IMR-90 (cell line): ENCODE results near the gene CNNM1. TPM values are rescaled to one million over a fixed set of nuclear protein-coding genes. Genes with fewer than 3 reads are reported as not detected.

ENCODE experiments used
- ATAC-seq: fragments of 200-7000 bp; cut with Tn5 transposase; 2 replicates; pipeline ENCODE4 v1.9.1; 2020; ENCODE audit warnings: low read depth, mild to moderate bottlenecking, moderate library complexity
- BruUV-seq: library from RNA; stranded (reverse); fragments of 400-500 nt; replicated peaks from 2 replicates; lab custom pipeline; 2021; lab: Mats Ljungman, UMichigan
- CTCF ChIA-PET: fragments of 300-600 bp; formaldehyde crosslinking; extraction: SDS; loops from one replicate; lab custom pipeline; 2021; ENCODE audit warnings: antibody characterized with exemption; lab: Yijun Ruan, JAX
- POLR2A ChIA-PET: fragments of 300-600 bp; sonication (Branson Sonifier 250); formaldehyde crosslinking; loops from one replicate; lab custom pipeline; 2022; ENCODE audit warnings: antibody characterized with exemption; ENCODE audit not compliant: unreplicated experiment; lab: Charles Lee
- DNase-seq: peaks from one replicate; pipeline ENCODE4 v3.0.0; 2013
- H2AFZ ChIP-seq: replicated peaks from 2 replicates; pipeline ENCODE3; 2013; ENCODE audit warnings: low read length, mild to moderate bottlenecking; ENCODE audit not compliant: poor library complexity
- H2AK5ac ChIP-seq: 2 replicates; pipeline ENCODE4 v1.6.1; 2013; ENCODE audit warnings: low read depth, low read length, inconsistent platforms
- H2AK9ac ChIP-seq: replicated peaks from 2 replicates; pipeline ENCODE3; 2013; ENCODE audit warnings: mild to moderate bottlenecking, low read depth, low read length, moderate library complexity; ENCODE audit not compliant: poor library complexity
- H2BK120ac ChIP-seq: 2 replicates; pipeline ENCODE4 v1.6.1; 2013; ENCODE audit warnings: low read depth, low read length, inconsistent platforms
- H2BK15ac ChIP-seq: 3 replicates; pipeline ENCODE4 v1.6.1; 2013; ENCODE audit warnings: low read depth, low read length, inconsistent platforms
- H2BK20ac ChIP-seq: 2 replicates; pipeline ENCODE4 v1.6.1; 2013; ENCODE audit warnings: low read depth, mild to moderate bottlenecking, inconsistent platforms, low read length, moderate library complexity
- H2BK5ac ChIP-seq: 2 replicates; pipeline ENCODE4 v1.6.1; 2013; ENCODE audit warnings: mild to moderate bottlenecking, low read depth, low read length, inconsistent platforms; ENCODE audit not compliant: poor library complexity, severe bottlenecking
- H3K14ac ChIP-seq: replicated peaks from 2 replicates; pipeline ENCODE4 v1.6.1; 2013; ENCODE audit warnings: low read depth, low read length, inconsistent platforms
- H3K18ac ChIP-seq: 2 replicates; pipeline ENCODE4 v1.6.1; 2013; ENCODE audit warnings: low read depth, low read length, control low read depth
- H3K23ac ChIP-seq: 2 replicates; pipeline ENCODE4 v1.6.1; 2013; ENCODE audit warnings: low read depth, low read length, inconsistent platforms
- H3K27ac ChIP-seq: 2 replicates; pipeline ENCODE4 v1.5.1; 2013; ENCODE audit warnings: mild to moderate bottlenecking, control low read depth, low read length; ENCODE audit not compliant: insufficient read depth
- H3K27me3 ChIP-seq: 2 replicates; pipeline ENCODE4 v1.6.1; 2013; ENCODE audit warnings: low read length; ENCODE audit not compliant: control insufficient read depth, insufficient read depth
- H3K36me3 ChIP-seq: 2 replicates; pipeline ENCODE4 v1.6.1; 2013; ENCODE audit warnings: low read length, mixed read lengths; ENCODE audit not compliant: control insufficient read depth, insufficient read depth
- H3K4ac ChIP-seq: 2 replicates; pipeline ENCODE4 v1.6.1; 2013; ENCODE audit warnings: low read depth, low read length, inconsistent platforms
- H3K4me1 ChIP-seq: 2 replicates; pipeline ENCODE4 v1.6.1; 2013; ENCODE audit warnings: low read length, mixed read lengths; ENCODE audit not compliant: control insufficient read depth, insufficient read depth
- H3K4me2 ChIP-seq: 2 replicates; pipeline ENCODE4 v1.6.1; 2013; ENCODE audit warnings: low read depth, mild to moderate bottlenecking, control low read depth, low read length, moderate library complexity
- H3K4me3 ChIP-seq: 2 replicates; pipeline ENCODE4 v1.5.1; 2013; ENCODE audit warnings: low read depth, mild to moderate bottlenecking, control low read depth, low read length, moderate library complexity; ENCODE audit not compliant: insufficient read depth
- H3K56ac ChIP-seq: 2 replicates; pipeline ENCODE4 v1.6.1; 2013; ENCODE audit warnings: low read length, inconsistent platforms; ENCODE audit not compliant: insufficient read depth; ENCODE audit errors: extremely low read depth
- H3K79me1 ChIP-seq, 2 experiments: 2 replicates each; pipeline ENCODE4 v1.6.1; 2013; ENCODE audit warnings: low read length in 2 of 2, inconsistent platforms in 1 of 2, low read depth in 1 of 2
- H3K9ac ChIP-seq: 2 replicates; pipeline ENCODE4 v1.6.1; 2013; ENCODE audit warnings: low read depth, low read length, control low read depth
- H3K9me1 ChIP-seq: 2 replicates; pipeline ENCODE4 v1.6.1; 2013; ENCODE audit warnings: low read length, inconsistent platforms; ENCODE audit not compliant: insufficient read depth
- H3K9me3 ChIP-seq: 2 replicates; pipeline ENCODE4 v1.6.1; 2013; ENCODE audit warnings: low read length; ENCODE audit not compliant: control insufficient read depth, insufficient read depth
- H4K20me1 ChIP-seq: 2 replicates; pipeline ENCODE4 v1.6.1; 2013; ENCODE audit warnings: low read length, inconsistent platforms; ENCODE audit not compliant: insufficient read depth
- H4K5ac ChIP-seq: 2 replicates; pipeline ENCODE4 v1.6.1; 2013; ENCODE audit warnings: mild to moderate bottlenecking, low read depth, low read length, control low read depth
- H4K8ac ChIP-seq, 2 experiments: 2 replicates each; pipeline ENCODE4 v1.6.1; 2013; ENCODE audit warnings: low read depth in 2 of 2, low read length in 2 of 2, control low read depth in 1 of 2, inconsistent platforms in 1 of 2
- H4K91ac ChIP-seq: 2 replicates; pipeline ENCODE4 v1.6.1; 2013; ENCODE audit warnings: low read depth, low read length, inconsistent platforms; ENCODE audit not compliant: insufficient read depth
- BHLHE40 ChIP-seq: fragments of 150-350 bp; IDR thresholded peaks from 2 replicates; pipeline ENCODE4 v1.6.1; 2016; ENCODE audit warnings: mild to moderate bottlenecking, low read depth, low read length
- CHD1 ChIP-seq: IDR thresholded peaks from 2 replicates; pipeline ENCODE4 v1.6.1; 2012; ENCODE audit warnings: low read depth, low read length, improper control_type of control experiment
- MAFK ChIP-seq: IDR thresholded peaks from 2 replicates; pipeline ENCODE4 v1.6.1; 2012; ENCODE audit warnings: low read depth, low read length, improper control_type of control experiment
- MAZ ChIP-seq: IDR thresholded peaks from 2 replicates; pipeline ENCODE4 v1.6.1; 2012; ENCODE audit warnings: low read depth, mild to moderate bottlenecking, low read length, improper control_type of control experiment, moderate library complexity, borderline replicate concordance
- NFE2L2 ChIP-seq: fragments of 150-350 bp; IDR thresholded peaks from 2 replicates; pipeline ENCODE4 v1.6.1; 2016; ENCODE audit warnings: low read depth, mild to moderate bottlenecking, low read length
- RCOR1 ChIP-seq: IDR thresholded peaks from 2 replicates; pipeline ENCODE4 v1.6.1; 2012; ENCODE audit warnings: mild to moderate bottlenecking, low read length, improper control_type of control experiment; ENCODE audit not compliant: insufficient replicate concordance
- RFX5 ChIP-seq: IDR thresholded peaks from 2 replicates; pipeline ENCODE4 v1.8.0; 2012; ENCODE audit warnings: low read depth, mild to moderate bottlenecking, low read length, moderate library complexity
- SMC3 ChIP-seq: fragments of 150-350 bp; IDR thresholded peaks from 2 replicates; pipeline ENCODE4 v1.6.1; 2016; ENCODE audit warnings: low read depth, mild to moderate bottlenecking, antibody characterized with exemption, low read length, moderate library complexity
- WGBS, 2 experiments: methylation state at CpG; one replicate each; pipeline versions ENCODE4 v1.1.5 to v1.1.7; 2013; ENCODE audit warnings: missing lambda C conversion rate in 2 of 2; ENCODE audit not compliant: insufficient read length in 1 of 2; ENCODE audit errors: extremely low coverage in 2 of 2; 5-methylcytosine and 5-hydroxymethylcytosine counted together
- dilution Hi-C: fragments of 300-500 bp; cut with HindIII; formaldehyde crosslinking; loops from one replicate; pipeline ENCODE4 v1.14.3; 2018; ENCODE audit warnings: low sequenced_read_pairs; ENCODE audit not compliant: unreplicated experiment
- in situ Hi-C: fragments of 300-500 bp; cut with MboI; formaldehyde crosslinking; loops from 3 replicates; pipeline ENCODE4 v1.14.3; 2019; ENCODE audit warnings: low sequenced_read_pairs, inconsistent platforms, mixed read lengths
- intact Hi-C: fragments of 100-400 bp; cut with micrococcal nuclease; formaldehyde crosslinking; loops from 2 replicates; pipeline ENCODE4 v1.10.0; 2022
- polyA plus RNA-seq, 3 experiments: library from polyadenylated mRNA; depleted of rRNA; stranded (reverse); fragments of >200 nt; gene quantifications; 2 replicates each; pipeline ENCODE4 v1.2.3, GENCODE V29; 2012; ENCODE audit warnings: low replicate concordance in 1 of 3
- total RNA-seq: library from RNA; depleted of rRNA; stranded (reverse); fragments of >200 nt; gene quantifications from 2 replicates; pipeline ENCODE4 v1.2.3, GENCODE V29; 2012
- TF ChIP-seq, protein P1 (sequence below): fragments of 150-350 bp; IDR thresholded peaks from 2 replicates; pipeline ENCODE4 v1.6.1; 2017; ENCODE audit warnings: mild to moderate bottlenecking, antibody characterized with exemption, low read length, low read depth
- TF ChIP-seq, protein P2 (sequence below): fragments of 150-350 bp; IDR thresholded peaks from 2 replicates; pipeline ENCODE4 v1.6.1; 2016; ENCODE audit warnings: low read depth, mild to moderate bottlenecking, low read length, moderate library complexity, borderline replicate concordance

CNNM1 gene
- total and polyA plus RNA-seq, 2 of the 4 experiments (the other 2 are of a cell fraction), result 0.18 to 0.39 TPM

DNA sequence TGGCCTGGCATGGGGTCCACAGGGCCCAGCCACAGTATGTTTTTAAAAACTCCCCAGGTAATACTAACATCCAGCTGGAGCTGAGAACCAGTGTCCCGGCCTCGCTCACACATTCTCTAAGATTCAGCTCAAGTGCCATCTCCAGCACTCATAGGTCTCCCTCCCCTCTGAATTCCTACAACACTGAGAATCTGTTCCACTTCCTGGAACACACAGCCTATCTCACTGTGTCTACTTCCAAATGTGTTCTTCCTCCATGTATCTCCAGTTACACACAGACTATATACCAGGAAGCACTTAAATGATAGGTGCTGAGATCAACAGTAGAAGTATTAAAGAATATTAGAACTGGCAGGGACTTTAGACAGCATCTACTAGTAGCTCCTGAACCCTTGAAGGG lies 90.5 kb downstream of the CNNM1 start:
- ATAC-seq, result no peak
- H4K8ac ChIP-seq, result no peak overlapping the region
- H3K9me1 ChIP-seq, result no peaks in the 10 kb centered on the region
- ChIA-PET POLR2A (no interaction called here), CTCF (no interaction called here)
- no peak for DNase-seq
- no peaks in the 10 kb centered on the region for H4K20me1 ChIP-seq
- no peak overlapping the region for H3K18ac ChIP-seq
- H3K4me2 ChIP-seq, result no peak overlapping the region
- peaks cover 16% of the 10 kb centered on the region for H3K36me3 ChIP-seq
- H3K9ac ChIP-seq, result no peak overlapping the region
- in situ Hi-C loops (no loop called here), intact Hi-C loops (loop anchor here (5.0 kb wide), 1 partner anchor 872 kb away; no protein-coding TSS in a partner anchor), dilution Hi-C loops (no loop called here)
- no peak overlapping the region for H4K5ac ChIP-seq
- no peak overlapping the region for H2BK15ac ChIP-seq
- H3K4me3 ChIP-seq, result no peak overlapping the region
- no peak overlapping the region for H2BK20ac ChIP-seq
- H3K79me1 ChIP-seq, result peaks cover 9 to 21% of the 10 kb centered on the region in 2 experiments
- no peak overlapping the region for H3K23ac ChIP-seq
- no peaks in the 10 kb centered on the region for H3K9me3 ChIP-seq
- no CpG with 5 or more reads among the region's 2 CpGs for WGBS, 2 experiments
- no peak overlapping the region for H2AK5ac ChIP-seq
- no peaks in the 10 kb centered on the region for H3K4me1 ChIP-seq
- no peak overlapping the region for H3K14ac ChIP-seq
- no peak for TF ChIP-seq CHD1
- no peak for TF ChIP-seq BHLHE40
- TF ChIP-seq MAZ, result no peak
- no peak for TF ChIP-seq RFX5
- TF ChIP-seq, protein P1, sequence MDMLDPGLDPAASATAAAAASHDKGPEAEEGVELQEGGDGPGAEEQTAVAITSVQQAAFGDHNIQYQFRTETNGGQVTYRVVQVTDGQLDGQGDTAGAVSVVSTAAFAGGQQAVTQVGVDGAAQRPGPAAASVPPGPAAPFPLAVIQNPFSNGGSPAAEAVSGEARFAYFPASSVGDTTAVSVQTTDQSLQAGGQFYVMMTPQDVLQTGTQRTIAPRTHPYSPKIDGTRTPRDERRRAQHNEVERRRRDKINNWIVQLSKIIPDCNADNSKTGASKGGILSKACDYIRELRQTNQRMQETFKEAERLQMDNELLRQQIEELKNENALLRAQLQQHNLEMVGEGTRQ, result no peak
- no peak for TF ChIP-seq SMC3
- no peak for TF ChIP-seq RCOR1
- TF ChIP-seq, protein P2, sequence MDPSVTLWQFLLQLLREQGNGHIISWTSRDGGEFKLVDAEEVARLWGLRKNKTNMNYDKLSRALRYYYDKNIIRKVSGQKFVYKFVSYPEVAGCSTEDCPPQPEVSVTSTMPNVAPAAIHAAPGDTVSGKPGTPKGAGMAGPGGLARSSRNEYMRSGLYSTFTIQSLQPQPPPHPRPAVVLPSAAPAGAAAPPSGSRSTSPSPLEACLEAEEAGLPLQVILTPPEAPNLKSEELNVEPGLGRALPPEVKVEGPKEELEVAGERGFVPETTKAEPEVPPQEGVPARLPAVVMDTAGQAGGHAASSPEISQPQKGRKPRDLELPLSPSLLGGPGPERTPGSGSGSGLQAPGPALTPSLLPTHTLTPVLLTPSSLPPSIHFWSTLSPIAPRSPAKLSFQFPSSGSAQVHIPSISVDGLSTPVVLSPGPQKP, result no peak
- TF ChIP-seq MAFK, result no peak
- no peak for TF ChIP-seq NFE2L2
- BruUV-seq, result no TSS peak
- H2AK9ac ChIP-seq, result no peak overlapping the region
- H3K56ac ChIP-seq, result no peak overlapping the region
- H2BK5ac ChIP-seq, result no peak overlapping the region
- H2AFZ ChIP-seq, result no peak overlapping the region
- H3K4ac ChIP-seq, result no peak overlapping the region
- H3K27ac ChIP-seq, result no peak overlapping the region
- no peaks in the 10 kb centered on the region for H3K27me3 ChIP-seq
- H4K91ac ChIP-seq, result no peak overlapping the region
- no peak overlapping the region for H2BK120ac ChIP-seq
